Thyroid gland (tissue), 4 donors: ENCODE measurements around the gene C3orf22.

Experiments
- CTCF ChIP-seq, 6 experiments: fragments of 200-600 bp in 3 of 6; fragments of 450-650 bp in 3 of 6; sonication (generic) in 3 of 6; IDR thresholded peaks; one replicate each; pipeline ENCODE4 v1.5.1; 2016 to 2019; ENCODE audit warnings: antibody characterized with exemption in 6 of 6, mild to moderate bottlenecking in 2 of 6, inconsistent platforms in 1 of 6, moderate library complexity in 1 of 6
- POLR2A ChIP-seq, 2 donors: fragments of 450-650 bp; IDR thresholded peaks; one replicate each; pipeline ENCODE4 v1.6.1; 2017; ENCODE audit warnings: antibody characterized with exemption in 2 of 2, mild to moderate bottlenecking in 2 of 2, moderate library complexity in 1 of 2

- peak; percentile 70 to 98 (median 83) for TF ChIP-seq CTCF (IDR thresholded peaks at IDR 0.05)
- TF ChIP-seq POLR2A (IDR thresholded peaks at IDR 0.05): no peak
Observed at GRCh38 chr3:126522363-126522788, 36.4 kb downstream of the C3orf22 start.
